ENCODE results near the gene APOC3. TPM values are rescaled to one million over a fixed set of nuclear protein-coding genes. Genes with fewer than 3 reads are reported as not detected.
"Not testable (repeated sequence)": the region's sequence is repeated elsewhere in the genome, so short reads cannot be mapped to it uniquely, and the experiment has no call there.

Gene APOC3
- total RNA-seq, 8 experiments from 2014 or later: not detected

DNA sequence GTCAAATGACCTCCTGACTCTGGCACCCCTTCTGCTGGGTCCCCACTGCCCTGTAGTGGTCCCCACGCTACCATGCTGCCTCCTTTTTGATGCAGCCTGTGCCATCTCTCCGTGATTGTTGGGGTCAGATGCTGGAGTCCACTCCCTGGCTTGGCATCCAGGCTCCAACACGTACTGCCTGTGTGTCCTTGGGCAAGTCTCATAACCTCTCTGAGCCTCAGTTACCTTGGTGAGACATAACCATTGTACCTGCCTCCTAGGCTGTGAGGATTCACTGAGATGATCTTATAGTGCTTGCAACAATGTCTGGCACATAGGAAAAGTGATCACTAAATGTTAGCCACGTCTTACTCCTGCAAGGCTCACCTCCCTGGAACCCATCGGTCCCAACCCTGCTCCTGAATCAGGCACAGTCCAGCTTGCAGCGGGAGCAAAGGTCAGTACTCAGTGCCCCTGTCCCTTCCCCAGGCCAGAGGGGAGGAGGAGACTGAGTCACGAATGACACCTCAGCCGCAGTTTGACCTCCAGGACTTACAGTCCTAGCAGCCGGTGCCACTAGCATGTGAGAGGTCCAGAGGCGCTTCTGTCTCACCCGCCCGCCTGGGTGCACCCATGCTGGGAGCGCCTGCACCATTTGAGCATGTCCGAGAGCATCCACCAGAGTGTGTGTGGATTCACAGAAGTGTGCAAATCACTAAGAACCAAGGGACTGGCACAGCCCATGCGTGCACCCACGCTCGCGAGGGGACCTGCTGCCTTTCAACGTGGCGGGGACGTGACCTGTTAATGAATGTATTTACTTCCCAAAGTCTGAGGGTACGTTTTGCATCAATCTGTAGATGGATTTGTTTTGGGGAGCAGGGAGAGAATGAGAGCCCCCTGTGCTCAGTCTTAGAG, 3.6 kb upstream of the APOC3 start:
- 27 to 86% (median 79%) methylated on average over 2 to 10 of the region's 22 CpGs; no CpG with 5 or more reads in 1 of the 10 experiments for WGBS, 10 experiments
- Histone ChIP-seq H3K4me1 (replicated peaks in 1 of 2) (peaks cover 2 to 19% of the 10 kb centered on the region in 2 donors), H3K4me3 (no peak overlapping the region), H3K27ac (peak overlapping the region in 1 of 2 donors; percentile 42)
- ATAC-seq (replicated peaks in 6 of 8): no peak
- in situ Hi-C loops (cut with MboI; ENCODE audit: low pct_unique_long_range_greater_than_20kb in 2 of 9, low sequenced_read_pairs in 9 of 9, unreplicated experiment in 9 of 9): no loop called here

DNA sequence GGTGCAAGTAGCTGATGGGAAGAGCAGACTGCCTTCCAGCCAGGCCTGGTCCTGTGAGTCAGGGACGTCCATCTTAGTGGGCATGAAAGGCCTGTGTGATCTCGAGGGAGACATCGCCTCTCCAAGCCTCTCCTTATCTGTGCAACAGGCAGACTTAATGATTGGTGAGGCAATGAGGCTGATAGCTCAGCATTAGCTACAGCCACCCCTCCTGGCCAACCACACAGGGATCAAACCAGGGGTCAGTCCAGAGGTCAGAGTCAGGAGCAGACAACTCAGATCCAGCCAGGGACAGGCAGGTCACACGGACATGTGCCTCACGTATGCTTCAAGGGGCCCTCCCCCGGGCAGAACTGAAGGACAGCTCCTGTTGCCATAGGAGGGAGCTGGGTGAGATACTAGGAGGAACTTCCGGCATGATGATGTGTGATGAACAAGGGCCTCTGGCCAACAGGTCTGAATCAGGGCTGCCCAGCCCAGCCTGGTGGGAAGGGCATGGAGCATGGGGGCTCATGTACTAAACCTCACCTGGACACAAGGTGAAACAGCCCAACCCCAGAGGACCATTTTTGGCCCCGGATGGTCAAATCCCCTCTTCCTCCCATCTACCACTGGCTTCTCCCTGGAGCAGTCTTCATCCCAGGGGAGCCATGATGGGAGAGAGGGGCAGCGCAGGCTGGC, 2.8 kb upstream of the APOC3 start:
- 50 to 100% (median 80%) methylated on average over 1 to 5 of the region's 9 CpGs; no CpG with 5 or more reads in 5 of the 10 experiments for WGBS, 10 experiments
- Histone ChIP-seq H3K4me3 (no peak overlapping the region), H3K27ac (peak overlapping the region in 1 of 2 donors; percentile 42), H3K4me1 (replicated peaks in 1 of 2) (peaks cover 2 to 19% of the 10 kb centered on the region in 2 donors)
- ATAC-seq (replicated peaks in 6 of 8): peak in 3 of 8 experiments; percentile 30 to 72 (median 57)
- in situ Hi-C loops (cut with MboI; ENCODE audit: low pct_unique_long_range_greater_than_20kb in 2 of 9, low sequenced_read_pairs in 9 of 9, unreplicated experiment in 9 of 9): no loop called here

- H3K4me1 ChIP-seq (replicated peaks in 1 of 2): peaks cover 2 to 19% of the 10 kb centered on the region in 2 donors
- in situ Hi-C loops (cut with MboI; ENCODE audit: low pct_unique_long_range_greater_than_20kb in 2 of 9, low sequenced_read_pairs in 9 of 9, unreplicated experiment in 9 of 9): no loop called here
- H3K4me3 ChIP-seq: no peak overlapping the region
- WGBS, 10 experiments: 40 to 96% (median 70%) methylated on average over 1 to 4 of the region's 6 CpGs; no CpG with 5 or more reads in 6 of the 10 experiments
- no peak overlapping the region for H3K27ac ChIP-seq
- no peak for ATAC-seq (replicated peaks in 6 of 8)
Measured at GRCh38 chr11:116827461-116827860, 2.2 kb upstream of the APOC3 start.

DNA sequence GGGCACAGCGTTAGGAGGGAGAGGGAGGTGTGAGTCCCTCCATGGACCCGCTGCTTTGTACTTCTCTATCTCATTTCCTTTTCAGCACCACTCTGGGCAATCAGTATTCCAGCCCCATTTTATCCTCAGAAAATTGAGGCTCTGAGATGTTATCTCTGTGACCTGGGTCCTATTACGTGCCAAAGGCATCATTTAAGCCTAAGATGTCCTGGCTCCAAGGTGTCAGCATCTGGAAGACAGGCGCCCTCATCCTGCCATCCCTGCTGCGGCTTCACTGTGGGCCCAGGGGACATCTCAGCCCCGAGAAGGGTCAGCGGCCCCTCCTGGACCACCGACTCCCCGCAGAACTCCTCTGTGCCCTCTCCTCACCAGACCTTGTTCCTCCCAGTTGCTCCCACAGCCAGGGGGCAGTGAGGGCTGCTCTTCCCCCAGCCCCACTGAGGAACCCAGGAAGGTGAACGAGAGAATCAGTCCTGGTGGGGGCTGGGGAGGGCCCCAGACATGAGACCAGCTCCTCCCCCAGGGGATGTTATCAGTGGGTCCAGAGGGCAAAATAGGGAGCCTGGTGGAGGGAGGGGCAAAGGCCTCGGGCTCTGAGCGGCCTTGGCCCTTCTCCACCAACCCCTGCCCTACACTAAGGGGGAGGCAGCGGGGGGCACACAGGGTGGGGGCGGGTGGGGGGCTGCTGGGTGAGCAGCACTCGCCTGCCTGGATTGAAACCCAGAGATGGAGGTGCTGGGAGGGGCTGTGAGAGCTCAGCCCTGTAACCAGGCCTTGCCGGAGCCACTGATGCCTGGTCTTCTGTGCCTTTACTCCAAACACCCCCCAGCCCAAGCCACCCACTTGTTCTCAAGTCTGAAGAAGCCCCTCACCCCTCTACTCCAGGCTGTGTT, 829 bp upstream of the APOC3 start:
- 28 to 83% (median 70%) methylated on average over 1 to 4 of the region's 16 CpGs; no CpG with 5 or more reads in 4 of the 10 experiments for WGBS, 10 experiments
- ATAC-seq (replicated peaks in 6 of 8): peak in 2 of 8 experiments; percentile 3 to 12
- no peak overlapping the region for H3K27ac ChIP-seq
- in situ Hi-C loops (cut with MboI; ENCODE audit: low pct_unique_long_range_greater_than_20kb in 2 of 9, low sequenced_read_pairs in 9 of 9, unreplicated experiment in 9 of 9): no loop called here
- H3K4me1 ChIP-seq (replicated peaks in 1 of 2): peaks cover 2 to 19% of the 10 kb centered on the region in 2 donors
- H3K4me3 ChIP-seq: no peak overlapping the region

DNA sequence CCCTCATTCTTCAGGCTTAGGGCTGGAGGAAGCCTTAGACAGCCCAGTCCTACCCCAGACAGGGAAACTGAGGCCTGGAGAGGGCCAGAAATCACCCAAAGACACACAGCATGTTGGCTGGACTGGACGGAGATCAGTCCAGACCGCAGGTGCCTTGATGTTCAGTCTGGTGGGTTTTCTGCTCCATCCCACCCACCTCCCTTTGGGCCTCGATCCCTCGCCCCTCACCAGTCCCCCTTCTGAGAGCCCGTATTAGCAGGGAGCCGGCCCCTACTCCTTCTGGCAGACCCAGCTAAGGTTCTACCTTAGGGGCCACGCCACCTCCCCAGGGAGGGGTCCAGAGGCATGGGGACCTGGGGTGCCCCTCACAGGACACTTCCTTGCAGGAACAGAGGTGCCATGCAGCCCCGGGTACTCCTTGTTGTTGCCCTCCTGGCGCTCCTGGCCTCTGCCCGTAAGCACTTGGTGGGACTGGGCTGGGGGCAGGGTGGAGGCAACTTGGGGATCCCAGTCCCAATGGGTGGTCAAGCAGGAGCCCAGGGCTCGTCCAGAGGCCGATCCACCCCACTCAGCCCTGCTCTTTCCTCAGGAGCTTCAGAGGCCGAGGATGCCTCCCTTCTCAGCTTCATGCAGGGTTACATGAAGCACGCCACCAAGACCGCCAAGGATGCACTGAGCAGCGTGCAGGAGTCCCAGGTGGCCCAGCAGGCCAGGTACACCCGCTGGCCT, 641 bp downstream of the APOC3 start:
- Histone ChIP-seq H3K27ac (no peak overlapping the region), H3K4me1 (replicated peaks in 1 of 2) (peaks cover 2 to 21% of the 10 kb centered on the region in 2 donors), H3K4me3 (no peak overlapping the region)
- no peak for ATAC-seq (replicated peaks in 6 of 8)
- WGBS, 10 experiments: 100% methylated on average over 1 of the region's 17 CpGs; no CpG with 5 or more reads in 9 of the 10 experiments
- in situ Hi-C loops (cut with MboI; ENCODE audit: low pct_unique_long_range_greater_than_20kb in 2 of 9, low sequenced_read_pairs in 9 of 9, unreplicated experiment in 9 of 9): no loop called here

GRCh38 chr11:116831790-116832349, 2.2 kb downstream of the APOC3 start:
- in situ Hi-C loops (cut with MboI; ENCODE audit: low pct_unique_long_range_greater_than_20kb in 2 of 9, low sequenced_read_pairs in 9 of 9, unreplicated experiment in 9 of 9): no loop called here
- no peak overlapping the region for H3K4me3 ChIP-seq
- ATAC-seq (replicated peaks in 6 of 8): no peak
- 50 to 100% (median 84%) methylated on average over 1 to 3 of the region's 7 CpGs; no CpG with 5 or more reads in 6 of the 10 experiments for WGBS, 10 experiments
- H3K4me1 ChIP-seq (replicated peaks in 1 of 2): peaks cover 3 to 19% of the 10 kb centered on the region in 2 donors
- H3K27ac ChIP-seq: no peak overlapping the region

GRCh38 chr11:116832350-116833290, 2.9 kb downstream of the APOC3 start:
- in situ Hi-C loops (cut with MboI; ENCODE audit: low pct_unique_long_range_greater_than_20kb in 2 of 9, low sequenced_read_pairs in 9 of 9, unreplicated experiment in 9 of 9): no loop called here
- WGBS, 10 experiments: 75 to 90% (median 89%) methylated on average over 3 to 8 of the region's 13 CpGs; no CpG with 5 or more reads in 5 of the 10 experiments
- Histone ChIP-seq H3K4me1 (replicated peaks in 1 of 2) (peaks cover 3 to 16% of the 10 kb centered on the region in 2 donors), H3K27ac (no peak overlapping the region), H3K4me3 (no peak overlapping the region)
- ATAC-seq (replicated peaks in 6 of 8): no peak

GRCh38 chr11:116833491-116833815, 3.7 kb downstream of the APOC3 start:
- ATAC-seq (replicated peaks in 6 of 8): no peak
- H3K4me3 ChIP-seq: no peak overlapping the region
- H3K27ac ChIP-seq: no peak overlapping the region
- in situ Hi-C loops (cut with MboI; ENCODE audit: low pct_unique_long_range_greater_than_20kb in 2 of 9, low sequenced_read_pairs in 9 of 9, unreplicated experiment in 9 of 9): no loop called here
- 0 to 100% (median 83%) methylated on average over 1 to 9 of the region's 10 CpGs; no CpG with 5 or more reads in 2 of the 10 experiments for WGBS, 10 experiments
- H3K4me1 ChIP-seq (replicated peaks in 1 of 2): peaks cover 3 to 19% of the 10 kb centered on the region in 2 donors

- in situ Hi-C loops (cut with MboI; ENCODE audit: low pct_unique_long_range_greater_than_20kb in 2 of 9, low sequenced_read_pairs in 9 of 9, unreplicated experiment in 9 of 9): no loop called here
- no peak overlapping the region for H3K27ac ChIP-seq
- no peak for ATAC-seq (replicated peaks in 6 of 8)
- WGBS, 10 experiments: 83 to 100% (median 91%) methylated on average over 1 to 9 of the region's 14 CpGs; no CpG with 5 or more reads in 4 of the 10 experiments
- H3K4me3 ChIP-seq: no peak overlapping the region
- peaks cover 3 to 17% of the 10 kb centered on the region in 2 donors for H3K4me1 ChIP-seq (replicated peaks in 1 of 2)
Measured at GRCh38 chr11:116833816-116834534, 4.3 kb downstream of the APOC3 start.

DNA sequence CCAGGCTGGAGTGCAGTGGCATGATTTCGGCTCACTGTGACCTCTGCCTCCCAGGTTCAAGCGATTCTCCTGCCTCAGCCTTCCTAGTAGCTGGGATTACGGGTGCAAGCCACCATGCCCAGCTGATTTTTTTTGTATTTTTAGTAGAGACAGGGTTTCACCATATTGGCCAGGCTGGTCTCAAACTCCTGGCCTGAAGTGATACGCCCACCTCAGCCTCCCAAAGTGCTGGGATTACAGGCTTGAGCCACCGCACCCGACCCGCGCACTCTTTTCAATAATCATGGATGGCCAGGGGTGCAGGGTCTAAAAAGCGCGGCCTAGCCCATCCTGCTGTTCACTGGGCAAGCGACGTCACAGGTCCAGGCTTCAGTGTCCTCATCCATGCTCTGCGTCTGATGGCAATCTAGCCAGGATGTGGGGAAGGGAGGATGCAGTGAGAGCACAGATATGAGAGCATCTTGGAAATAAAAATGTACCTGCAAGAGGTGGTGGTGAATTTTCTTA, 4.9 kb downstream of the APOC3 start:
- ATAC-seq (replicated peaks in 6 of 8); H3K4me3 ChIP-seq; H3K27ac ChIP-seq; in situ Hi-C loops (cut with MboI; ENCODE audit: low pct_unique_long_range_greater_than_20kb in 2 of 9, low sequenced_read_pairs in 9 of 9, unreplicated experiment in 9 of 9): not testable (repeated sequence)
- H3K4me1 ChIP-seq (replicated peaks in 1 of 2): peaks cover 3 to 13% of the 10 kb centered on the region in 2 donors
- WGBS, 10 experiments: 74 to 100% (median 91%) methylated on average over 1 to 11 of the region's 13 CpGs; no CpG with 5 or more reads in 4 of the 10 experiments

Data from motor neuron (in vitro differentiated cells).